A549 (cell line): ENCODE measurements around the gene SRSF12.

Source experiments
- MAZ ChIP-seq: fragments of 150-350 bp; IDR thresholded peaks from 2 replicates; pipeline ENCODE4 v1.6.1; 2014; ENCODE audit warnings: antibody characterized with exemption, low read depth, low read length, borderline replicate concordance
- POLR2A ChIP-seq: IDR thresholded peaks from 2 replicates; pipeline ENCODE4 v1.6.1; 2012; ENCODE audit warnings: mild to moderate bottlenecking, low read length
- TF ChIP-seq, protein P1 (sequence below): fragments of >200 bp; sonication (Bioruptor Twin); formaldehyde crosslinking; IDR thresholded peaks from 3 replicates; pipeline ENCODE4 v1.5.1; 2016

DNA sequence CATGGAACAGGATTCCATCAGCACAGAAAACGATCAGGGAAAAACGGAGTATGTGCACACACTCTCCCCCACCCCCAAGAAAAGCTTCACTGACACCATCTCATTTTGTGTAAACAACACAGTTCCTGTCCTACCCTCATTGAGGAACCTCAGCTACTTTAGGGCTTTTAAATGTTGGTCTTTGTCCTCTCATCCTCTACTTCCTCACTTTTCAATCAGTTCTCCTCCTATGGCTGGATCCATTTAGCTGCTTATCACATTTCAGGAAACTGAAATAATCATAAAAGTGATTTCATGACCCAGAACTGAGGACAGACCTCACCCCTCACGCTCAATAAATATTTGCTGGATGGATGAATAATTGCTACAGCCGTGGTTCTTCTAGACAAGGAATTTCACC, 70.4 kb downstream of the SRSF12 start:
- TF ChIP-seq MAZ (no peak), POLR2A (no peak)
- TF ChIP-seq, protein P1, sequence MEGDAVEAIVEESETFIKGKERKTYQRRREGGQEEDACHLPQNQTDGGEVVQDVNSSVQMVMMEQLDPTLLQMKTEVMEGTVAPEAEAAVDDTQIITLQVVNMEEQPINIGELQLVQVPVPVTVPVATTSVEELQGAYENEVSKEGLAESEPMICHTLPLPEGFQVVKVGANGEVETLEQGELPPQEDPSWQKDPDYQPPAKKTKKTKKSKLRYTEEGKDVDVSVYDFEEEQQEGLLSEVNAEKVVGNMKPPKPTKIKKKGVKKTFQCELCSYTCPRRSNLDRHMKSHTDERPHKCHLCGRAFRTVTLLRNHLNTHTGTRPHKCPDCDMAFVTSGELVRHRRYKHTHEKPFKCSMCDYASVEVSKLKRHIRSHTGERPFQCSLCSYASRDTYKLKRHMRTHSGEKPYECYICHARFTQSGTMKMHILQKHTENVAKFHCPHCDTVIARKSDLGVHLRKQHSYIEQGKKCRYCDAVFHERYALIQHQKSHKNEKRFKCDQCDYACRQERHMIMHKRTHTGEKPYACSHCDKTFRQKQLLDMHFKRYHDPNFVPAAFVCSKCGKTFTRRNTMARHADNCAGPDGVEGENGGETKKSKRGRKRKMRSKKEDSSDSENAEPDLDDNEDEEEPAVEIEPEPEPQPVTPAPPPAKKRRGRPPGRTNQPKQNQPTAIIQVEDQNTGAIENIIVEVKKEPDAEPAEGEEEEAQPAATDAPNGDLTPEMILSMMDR: no peak
